Heart left ventricle (tissue), 16 donors: ENCODE data around the gene SPTBN2. TPM values are rescaled to one million over a fixed set of nuclear protein-coding genes. Genes with fewer than 3 reads are reported as not detected.
A peak's percentile ranks its signal among the peaks of the same experiment; 100 is the strongest.

ENCODE experiments used
- ATAC-seq, 4 donors: fragments of 200-7000 bp; cut with Tn5 transposase; one replicate each; pipeline ENCODE4 v1.9.1; 2020 to 2022; ENCODE audit warnings: moderate library complexity in 4 of 4, mild to moderate bottlenecking in 3 of 4, moderate number of reproducible peaks in 1 of 4
- DNase-seq, 5 donors: peaks; one replicate each; pipeline ENCODE4 v3.0.0-alpha.2; 2020
- H3K27ac ChIP-seq, 12 donors: fragments of 200-600 bp; sonication (generic) in 4 of 12; one replicate each; pipeline versions ENCODE4 v1.5.0 to v1.8.0; 2016 to 2022; ENCODE audit warnings: mild to moderate bottlenecking in 2 of 12
- H3K27me3 ChIP-seq, 9 donors: fragments of 200-600 bp; sonication (generic) in 2 of 9; one replicate each; pipeline versions ENCODE4 v1.5.1 to v1.8.0; 2016 to 2022; ENCODE audit warnings: mild to moderate bottlenecking in 3 of 9
- H3K36me3 ChIP-seq, 9 donors: fragments of 200-600 bp; sonication (generic) in 2 of 9; one replicate each; pipeline versions ENCODE4 v1.5.0 to v1.8.0; 2018 to 2022; ENCODE audit warnings: mild to moderate bottlenecking in 2 of 9
- H3K4me1 ChIP-seq, 12 donors: fragments of 200-600 bp; sonication (generic) in 4 of 12; one replicate each; pipeline versions ENCODE4 v1.5.0 to v1.8.0; 2016 to 2022; ENCODE audit warnings: mild to moderate bottlenecking in 3 of 12
- H3K4me3 ChIP-seq, 12 donors: fragments of 200-600 bp; sonication (generic) in 4 of 12; one replicate each; pipeline versions ENCODE4 v1.5.0 to v1.8.0; 2017 to 2022; ENCODE audit warnings: mild to moderate bottlenecking in 9 of 12, moderate library complexity in 4 of 12
- H3K9me3 ChIP-seq, 12 donors: fragments of 200-600 bp; sonication (generic) in 4 of 12; one replicate each; pipeline versions ENCODE4 v1.5.0 to v1.8.0; 2016 to 2022; ENCODE audit warnings: mild to moderate bottlenecking in 1 of 12
- CTCF ChIP-seq, 12 donors: fragments of 200-600 bp; sonication (generic) in 4 of 12; IDR thresholded peaks; one replicate each; pipeline versions ENCODE4 v1.5.0 to v1.8.0; 2018 to 2022; ENCODE audit warnings: antibody characterized with exemption in 12 of 12, mild to moderate bottlenecking in 5 of 12
- POLR2A ChIP-seq, 2 donors: fragments of 450-650 bp; IDR thresholded peaks; one replicate each; pipeline ENCODE4 v1.6.1; 2017; ENCODE audit warnings: antibody characterized with exemption in 2 of 2, mild to moderate bottlenecking in 2 of 2, moderate library complexity in 2 of 2
- WGBS, 4 donors: extraction: QIAGEN DNeasy Blood & Tissue Kit in 2 of 4; methylation state at CpG; one replicate each; pipeline versions ENCODE4 v1.1.5 to v1.1.7; 2013 to 2018; 5-methylcytosine and 5-hydroxymethylcytosine counted together
- intact Hi-C, 10 donors: fragments of 100-400 bp; cut with DNase I; formaldehyde crosslinking; loops; one replicate each; pipeline versions ENCODE4 v1.11.1 to v1.14.2; 2022
- polyA plus RNA-seq, 2 donors: library from polyadenylated mRNA; stranded (reverse); fragments of 200-250 nt; gene quantifications; one replicate each; pipeline ENCODE4 v1.2.3, GENCODE V29; 2013
- total RNA-seq, 9 donors: library from RNA; depleted of rRNA in 2 of 9; stranded (reverse); fragments of >200 nt in 2 of 9; fragmentation: NEBNext Ultra II Directional in 3 of 9; extraction: Animal tissue kit (Norgen Biotek cat#: 25700) in 3 of 9; gene quantifications; one replicate each; pipeline versions ENCODE4 v1.1.0 to v1.2.4, GENCODE V29; 2016 to 2023
- donor health status: ischemic (EF 13 %, LVEDD 7.1; RV severe dilation, severe dysfunction).
- donor health status: healthy with polysubstance abuse.
- donor health status: DM: no; HTN: yes; CAD: no.
- donor health status: DM: no; HTN: no; CAD: no.
- donor health status: ischemic (EF 25% LVEDD 6.9; RV normal size, moderate dysfunction).
- donor health status: ischemic (EF 25% LVEDD 5.7; RV mildly dilated, moderate dysfunction).
- donor health status: healthy.
- donor health status: DM: yes; HTN: yes; CAD: no.
- donor health status: ischemic (EF 35%, LVEDD 5.7; RV mildly dilated, moderate dysfunction).
- donor health status: nonischemic (EF 11% LVEDD 7.7; RV severe dilation, severe dysfunction).
- donor health status: DM: yes; HTN: yes; CAD: no.
- donor health status: PGD.
- donor health status: ischemic (EF 29% LVEDD 5.4; RV normal size, mild dysfunction).
- donor health status: nonischemic (EF 23%, LVEDD 6.1; RV moderate dilation, normal function).

SPTBN2 gene
- total and polyA plus RNA-seq, 11 donors: 0.30 to 3.1 (median 0.88) TPM

- peaks cover 0 to 12% (median 2%) of the 10 kb centered on the region in 12 donors for H3K9me3 ChIP-seq
- TF ChIP-seq POLR2A (IDR thresholded peaks at IDR 0.05) (no peak), CTCF (IDR thresholded peaks at IDR 0.05) (no peak)
- no peak overlapping the region for H3K4me3 ChIP-seq
- no peak overlapping the region for H3K27ac ChIP-seq
- intact Hi-C loops: loop anchor here in 1 of 10 donors (5.0 kb wide), 1 partner anchor 184 kb away; no protein-coding TSS in a partner anchor
- DNase-seq (no peak), ATAC-seq (no peak)
- 90 to 96% (median 91%) methylated on average over 6 of the region's 6 CpGs for WGBS, 4 donors
- H3K4me1 ChIP-seq: peaks cover 0 to 7% (median 0%) of the 10 kb centered on the region in 12 donors
- H3K27me3 ChIP-seq: no peaks in the 10 kb centered on the region
- no peaks in the 10 kb centered on the region for H3K36me3 ChIP-seq
Measured at GRCh38 chr11:66697988-66698387, 31.0 kb downstream of the SPTBN2 start.

GRCh38 chr11:66696146-66696545, 32.9 kb downstream of the SPTBN2 start:
- WGBS, 4 donors: 84 to 96% (median 90%) methylated on average over 6 to 9 of the region's 9 CpGs
- H3K9me3 ChIP-seq: peaks cover 0 to 12% (median 2%) of the 10 kb centered on the region in 12 donors
- TF ChIP-seq CTCF (IDR thresholded peaks at IDR 0.05) (no peak), POLR2A (IDR thresholded peaks at IDR 0.05) (no peak)
- no peak overlapping the region for H3K27ac ChIP-seq
- ATAC-seq: no peak
- H3K27me3 ChIP-seq: no peaks in the 10 kb centered on the region
- no peaks in the 10 kb centered on the region for H3K36me3 ChIP-seq
- peaks cover 0 to 7% (median 0%) of the 10 kb centered on the region in 12 donors for H3K4me1 ChIP-seq
- DNase-seq: peak in 1 of 5 donors; percentile 3
- intact Hi-C loops: loop anchor here in 1 of 10 donors (5.0 kb wide), 1 partner anchor 186 kb away; no protein-coding TSS in a partner anchor
- H3K4me3 ChIP-seq: no peak overlapping the region

GRCh38 chr11:66694732-66695207, 34.2 kb downstream of the SPTBN2 start:
- DNase-seq: peak; percentile 82 to 91 (median 85)
- ATAC-seq: peak; percentile 61 to 90 (median 88)
- intact Hi-C loops: loop anchor here (1.0 to 5.0 kb wide), 5 partner anchors 138 to 378 kb away; no protein-coding TSS in a partner anchor
- WGBS, 4 donors: 17 to 21% (median 20%) methylated on average over 6 of the region's 6 CpGs
- Histone ChIP-seq H3K9me3 (peaks cover 0 to 7% (median 1%) of the 10 kb centered on the region in 12 donors), H3K4me3 (no peak overlapping the region), H3K36me3 (no peaks in the 10 kb centered on the region), H3K4me1 (peaks cover 0 to 7% (median 0%) of the 10 kb centered on the region in 12 donors), H3K27me3 (no peaks in the 10 kb centered on the region), H3K27ac (peak overlapping the region in 1 of 12 donors; percentile 20)
- peak; percentile 85 to 94 (median 90) for TF ChIP-seq CTCF (IDR thresholded peaks at IDR 0.05)
- TF ChIP-seq POLR2A (IDR thresholded peaks at IDR 0.05): no peak

GRCh38 chr11:66694056-66694410, 35.0 kb downstream of the SPTBN2 start:
- Histone ChIP-seq H3K4me3 (no peak overlapping the region), H3K27ac (no peak overlapping the region), H3K36me3 (no peaks in the 10 kb centered on the region), H3K27me3 (no peaks in the 10 kb centered on the region), H3K9me3 (peaks cover 0 to under 1% (median 0%) of the 10 kb centered on the region in 12 donors), H3K4me1 (peaks cover 0 to 7% (median 0%) of the 10 kb centered on the region in 12 donors)
- ATAC-seq (no peak), DNase-seq (peak in 1 of 5 donors; percentile 54)
- WGBS, 4 donors: 85 to 91% (median 90%) methylated on average over 13 of the region's 13 CpGs
- TF ChIP-seq CTCF (IDR thresholded peaks at IDR 0.05) (no peak), POLR2A (IDR thresholded peaks at IDR 0.05) (no peak)
- intact Hi-C loops: loop anchor here in 9 of 10 donors (1.0 to 5.0 kb wide), 5 partner anchors 139 to 378 kb away; no protein-coding TSS in a partner anchor
